ENCODE measurements around the gene SPIRE2. TPM values are rescaled to one million over a fixed set of nuclear protein-coding genes. Genes with fewer than 3 reads are reported as not detected.
A peak's percentile ranks its signal among the peaks of the same experiment; 100 is the strongest.
"Not testable (repeated sequence)": the region's sequence is repeated elsewhere in the genome, so short reads cannot be mapped to it uniquely, and the experiment has no call there.

Gene SPIRE2
- 24.2 TPM in 2 replicates for total RNA-seq
- long read RNA-seq = 0 reads

GRCh38 chr16:89828199-89828869 lies at the start of gene SPIRE2:
TSS of gene SPIRE2 (plus strand) at chr16:89828475. CDS start at chr16:89828551, 76 bp downstream.
- Mint-ChIP-seq H3K27ac (peak within 1 kb of the TSS; percentile 79), H3K4me3 (ENCODE audit: low read depth) (peak within 1 kb of the TSS; percentile 74), H3K27me3 (no peaks in the 10 kb centered on the region), H3K4me1 (ENCODE audit: low read depth) (peaks cover 23% of the 10 kb centered on the region), H3K9me3 (ENCODE audit: low read depth) (no peaks in the 10 kb centered on the region), H3K36me3 (ENCODE audit: insufficient read depth) (peaks cover 1% of the 10 kb centered on the region)
- no peak for TF ChIP-seq CTCF (IDR thresholded peaks at IDR 0.05; ENCODE audit: unreplicated experiment)
- peak; percentile 85 for DNase-seq (ENCODE audit: low spot score, unreplicated experiment)

GRCh38 chr16:89779231-89779908 lies 48.9 kb upstream of the SPIRE2 start:
- Mint-ChIP-seq H3K4me3 (ENCODE audit: low read depth) (no peak overlapping the region), H3K27me3 (no peaks in the 10 kb centered on the region), H3K27ac (no peak overlapping the region), H3K4me1 (ENCODE audit: low read depth) (no peaks in the 10 kb centered on the region), H3K9me3 (ENCODE audit: low read depth) (no peaks in the 10 kb centered on the region), H3K36me3 (ENCODE audit: insufficient read depth) (peaks cover 12% of the 10 kb centered on the region)
- no peak for DNase-seq (ENCODE audit: low spot score, unreplicated experiment)
- TF ChIP-seq CTCF (IDR thresholded peaks at IDR 0.05; ENCODE audit: unreplicated experiment) = no peak

GRCh38 chr16:89779909-89780305 lies 48.4 kb upstream of the SPIRE2 start:
- DNase-seq (ENCODE audit: low spot score, unreplicated experiment) = no peak
- Mint-ChIP-seq H3K27ac (no peak overlapping the region), H3K4me3 (ENCODE audit: low read depth) (no peak overlapping the region), H3K4me1 (ENCODE audit: low read depth) (no peaks in the 10 kb centered on the region), H3K9me3 (ENCODE audit: low read depth) (no peaks in the 10 kb centered on the region), H3K27me3 (no peaks in the 10 kb centered on the region), H3K36me3 (ENCODE audit: insufficient read depth) (peaks cover 15% of the 10 kb centered on the region)
- no peak for TF ChIP-seq CTCF (IDR thresholded peaks at IDR 0.05; ENCODE audit: unreplicated experiment)

- TF ChIP-seq CTCF (IDR thresholded peaks at IDR 0.05; ENCODE audit: unreplicated experiment) = no peak
- H3K27ac Mint-ChIP-seq = no peak overlapping the region
- no peaks in the 10 kb centered on the region for H3K4me1 Mint-ChIP-seq (ENCODE audit: low read depth)
- peaks cover 22% of the 10 kb centered on the region for H3K36me3 Mint-ChIP-seq (ENCODE audit: insufficient read depth)
- no peaks in the 10 kb centered on the region for H3K9me3 Mint-ChIP-seq (ENCODE audit: low read depth)
- DNase-seq (ENCODE audit: low spot score, unreplicated experiment) = no peak
- no peak overlapping the region for H3K4me3 Mint-ChIP-seq (ENCODE audit: low read depth)
- no peaks in the 10 kb centered on the region for H3K27me3 Mint-ChIP-seq
Measured at GRCh38 chr16:89782489-89782888, 45.8 kb upstream of the SPIRE2 start.

GRCh38 chr16:89783952-89784351 lies 44.3 kb upstream of the SPIRE2 start:
- not testable (repeated sequence) for H3K4me3 Mint-ChIP-seq (ENCODE audit: low read depth); H3K4me1 Mint-ChIP-seq (ENCODE audit: low read depth); H3K27ac Mint-ChIP-seq; H3K9me3 Mint-ChIP-seq (ENCODE audit: low read depth); DNase-seq (ENCODE audit: low spot score, unreplicated experiment); H3K27me3 Mint-ChIP-seq
- H3K36me3 Mint-ChIP-seq (ENCODE audit: insufficient read depth) = peaks cover 22% of the 10 kb centered on the region

GRCh38 chr16:89784406-89784805 lies 43.9 kb upstream of the SPIRE2 start:
- Mint-ChIP-seq H3K36me3 (ENCODE audit: insufficient read depth) (peaks cover 22% of the 10 kb centered on the region), H3K4me3 (ENCODE audit: low read depth) (no peak overlapping the region), H3K27ac (no peak overlapping the region), H3K27me3 (no peaks in the 10 kb centered on the region), H3K4me1 (ENCODE audit: low read depth) (no peaks in the 10 kb centered on the region), H3K9me3 (ENCODE audit: low read depth) (no peaks in the 10 kb centered on the region)
- no peak for TF ChIP-seq CTCF (IDR thresholded peaks at IDR 0.05; ENCODE audit: unreplicated experiment)
- DNase-seq (ENCODE audit: low spot score, unreplicated experiment) = no peak
